ENCODE data around the gene ELOVL7. TPM values are rescaled to one million over a fixed set of nuclear protein-coding genes. Genes with fewer than 3 reads are reported as not detected.

The ELOVL7 gene
- total and polyA plus RNA-seq, 2 of the 4 experiments (the other 2 are of a cell fraction), result 0.18 TPM; not detected in 1

- Histone ChIP-seq H3K4ac (ENCODE audit: low read depth, low read length) (no peak overlapping the region), H4K20me1 (ENCODE audit: insufficient read depth, low read length) (no peaks in the 10 kb centered on the region), H2BK15ac (ENCODE audit: low read depth, low read length) (no peak overlapping the region), H4K91ac (ENCODE audit: insufficient read depth, low read depth, low read length) (no peak overlapping the region), H3K9ac (ENCODE audit: low read depth, low read length) (no peak overlapping the region), H3K14ac (replicated peaks; ENCODE audit: low read depth, low read length) (no peak overlapping the region), H3K4me1 (ENCODE audit: control insufficient read depth, insufficient read depth, low read length) (no peaks in the 10 kb centered on the region), H3K23ac (ENCODE audit: low read depth, low read length) (no peak overlapping the region), H4K8ac (ENCODE audit: low read depth in 2 of 2, low read length in 2 of 2) (no peak overlapping the region), H4K5ac (ENCODE audit: low read depth, low read length) (no peak overlapping the region), H2AK9ac (replicated peaks; ENCODE audit: low read depth, low read length, poor library complexity) (no peak overlapping the region), H2BK20ac (ENCODE audit: low read depth, low read length) (no peak overlapping the region), H3K4me3 (ENCODE audit: insufficient read depth, low read depth, low read length) (no peak overlapping the region), H3K18ac (ENCODE audit: low read depth, low read length) (no peak overlapping the region), H2AK5ac (ENCODE audit: low read depth, low read length) (no peak overlapping the region), H2BK5ac (ENCODE audit: low read depth, low read length, poor library complexity, severe bottlenecking) (no peak overlapping the region), H3K56ac (ENCODE audit: extremely low read depth, insufficient read depth, low read length) (no peak overlapping the region), H3K9me3 (ENCODE audit: control insufficient read depth, insufficient read depth, low read length) (no peaks in the 10 kb centered on the region), H2AFZ (replicated peaks; ENCODE audit: low read length, poor library complexity) (no peak overlapping the region), H3K9me1 (ENCODE audit: insufficient read depth, low read length) (no peaks in the 10 kb centered on the region), H3K36me3 (ENCODE audit: control insufficient read depth, insufficient read depth, low read length) (no peaks in the 10 kb centered on the region), H3K27me3 (ENCODE audit: control insufficient read depth, insufficient read depth, low read length) (no peaks in the 10 kb centered on the region), H2BK120ac (ENCODE audit: low read depth, low read length) (no peak overlapping the region), H3K27ac (ENCODE audit: insufficient read depth, low read length) (no peak overlapping the region), H3K4me2 (ENCODE audit: low read depth, low read length) (no peak overlapping the region), H3K79me1 (ENCODE audit: low read depth in 1 of 2, low read length in 2 of 2) (no peaks in the 10 kb centered on the region)
- intact Hi-C loops (cut with micrococcal nuclease) (no loop called here), dilution Hi-C loops (cut with HindIII; ENCODE audit: low sequenced_read_pairs, unreplicated experiment) (no loop called here), in situ Hi-C loops (cut with MboI; ENCODE audit: low sequenced_read_pairs) (no loop called here)
- DNase-seq (no peak), ATAC-seq (ENCODE audit: low read depth) (no peak)
- CTCF ChIA-PET, result no interaction called here
- WGBS, 2 experiments (ENCODE audit: extremely low coverage in 2 of 2, insufficient read length in 1 of 2), result 0% methylated on average over 1 of the region's 4 CpGs; no CpG with 5 or more reads in 1 of the 2 experiments
- no TSS peak for BruUV-seq (replicated peaks)
- POLR2A ChIA-PET (ENCODE audit: unreplicated experiment), result no interaction called here
- no peak for TF ChIP-seq POLR2A (IDR thresholded peaks at IDR 0.05; ENCODE audit: low read depth, low read length)
- no peak for TF ChIP-seq MXI1 (IDR thresholded peaks at IDR 0.05; ENCODE audit: borderline replicate concordance, low read depth, low read length)
- no peak for TF ChIP-seq MAFK (IDR thresholded peaks at IDR 0.05; ENCODE audit: low read depth, low read length)
- TF ChIP-seq, protein P1, sequence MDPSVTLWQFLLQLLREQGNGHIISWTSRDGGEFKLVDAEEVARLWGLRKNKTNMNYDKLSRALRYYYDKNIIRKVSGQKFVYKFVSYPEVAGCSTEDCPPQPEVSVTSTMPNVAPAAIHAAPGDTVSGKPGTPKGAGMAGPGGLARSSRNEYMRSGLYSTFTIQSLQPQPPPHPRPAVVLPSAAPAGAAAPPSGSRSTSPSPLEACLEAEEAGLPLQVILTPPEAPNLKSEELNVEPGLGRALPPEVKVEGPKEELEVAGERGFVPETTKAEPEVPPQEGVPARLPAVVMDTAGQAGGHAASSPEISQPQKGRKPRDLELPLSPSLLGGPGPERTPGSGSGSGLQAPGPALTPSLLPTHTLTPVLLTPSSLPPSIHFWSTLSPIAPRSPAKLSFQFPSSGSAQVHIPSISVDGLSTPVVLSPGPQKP (IDR thresholded peaks at IDR 0.05; ENCODE audit: borderline replicate concordance, low read depth, low read length), result no peak
- TF ChIP-seq, protein P2, sequence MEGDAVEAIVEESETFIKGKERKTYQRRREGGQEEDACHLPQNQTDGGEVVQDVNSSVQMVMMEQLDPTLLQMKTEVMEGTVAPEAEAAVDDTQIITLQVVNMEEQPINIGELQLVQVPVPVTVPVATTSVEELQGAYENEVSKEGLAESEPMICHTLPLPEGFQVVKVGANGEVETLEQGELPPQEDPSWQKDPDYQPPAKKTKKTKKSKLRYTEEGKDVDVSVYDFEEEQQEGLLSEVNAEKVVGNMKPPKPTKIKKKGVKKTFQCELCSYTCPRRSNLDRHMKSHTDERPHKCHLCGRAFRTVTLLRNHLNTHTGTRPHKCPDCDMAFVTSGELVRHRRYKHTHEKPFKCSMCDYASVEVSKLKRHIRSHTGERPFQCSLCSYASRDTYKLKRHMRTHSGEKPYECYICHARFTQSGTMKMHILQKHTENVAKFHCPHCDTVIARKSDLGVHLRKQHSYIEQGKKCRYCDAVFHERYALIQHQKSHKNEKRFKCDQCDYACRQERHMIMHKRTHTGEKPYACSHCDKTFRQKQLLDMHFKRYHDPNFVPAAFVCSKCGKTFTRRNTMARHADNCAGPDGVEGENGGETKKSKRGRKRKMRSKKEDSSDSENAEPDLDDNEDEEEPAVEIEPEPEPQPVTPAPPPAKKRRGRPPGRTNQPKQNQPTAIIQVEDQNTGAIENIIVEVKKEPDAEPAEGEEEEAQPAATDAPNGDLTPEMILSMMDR (conservative IDR thresholded peaks at IDR 0.05; ENCODE audit: low read depth, low read length), result no peak
- no peak for TF ChIP-seq RFX5 (IDR thresholded peaks at IDR 0.05; ENCODE audit: low read depth, low read length)
- no peak for TF ChIP-seq FOS (IDR thresholded peaks at IDR 0.05; ENCODE audit: low read depth, low read length)
- TF ChIP-seq RAD21 (IDR thresholded peaks at IDR 0.05; ENCODE audit: low read length), result no peak
- TF ChIP-seq SMC3 (IDR thresholded peaks at IDR 0.05; ENCODE audit: low read depth, low read length), result no peak
- TF ChIP-seq MAZ (IDR thresholded peaks at IDR 0.05; ENCODE audit: borderline replicate concordance, low read depth, low read length), result no peak
- TF ChIP-seq, protein P3, sequence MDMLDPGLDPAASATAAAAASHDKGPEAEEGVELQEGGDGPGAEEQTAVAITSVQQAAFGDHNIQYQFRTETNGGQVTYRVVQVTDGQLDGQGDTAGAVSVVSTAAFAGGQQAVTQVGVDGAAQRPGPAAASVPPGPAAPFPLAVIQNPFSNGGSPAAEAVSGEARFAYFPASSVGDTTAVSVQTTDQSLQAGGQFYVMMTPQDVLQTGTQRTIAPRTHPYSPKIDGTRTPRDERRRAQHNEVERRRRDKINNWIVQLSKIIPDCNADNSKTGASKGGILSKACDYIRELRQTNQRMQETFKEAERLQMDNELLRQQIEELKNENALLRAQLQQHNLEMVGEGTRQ (IDR thresholded peaks at IDR 0.05; ENCODE audit: low read depth, low read length), result no peak
- TF ChIP-seq RCOR1 (IDR thresholded peaks at IDR 0.05; ENCODE audit: insufficient replicate concordance, low read length), result no peak
Observed at GRCh38 chr5:60738461-60738860, 105.6 kb downstream of the ELOVL7 start.

Measured in IMR-90 (cell line).